ENCODE measurements around the gene MPG.
A peak's percentile ranks its signal among the peaks of the same experiment; 100 is the strongest.

MPG gene

GRCh38 chr16:66309-67182 lies 11.5 kb upstream of the MPG start:
- Histone ChIP-seq H3K4me2 (peak overlapping the region; percentile 7; the same call in 1 of the 2 replicates), H3K36me3 (no peaks in the 10 kb centered on the region), H3K9ac (no peak overlapping the region)

GRCh38 chr16:67183-67791 lies 10.7 kb upstream of the MPG start:
- TF ChIP-seq Cebpa-rat (IDR thresholded peaks at IDR 0.05), result no peak
- Histone ChIP-seq H3K27me3 (peaks cover 29% of the 10 kb centered on the region), H4K20me1 (peaks cover 10% of the 10 kb centered on the region; the same call in 1 of the 2 replicates), H3K27ac (no peak overlapping the region), H3K9me3 (no peaks in the 10 kb centered on the region), H3K36me3 (no peaks in the 10 kb centered on the region), H3K4me3 (no peak overlapping the region), H3K4me1 (peaks cover 41% of the 10 kb centered on the region), H3K9ac (no peak overlapping the region), H3K4me2 (no peak overlapping the region)

More at GRCh38 chr16:66309-67182, 11.5 kb upstream of the MPG start:
- Histone ChIP-seq H3K27ac (no peak overlapping the region), H3K9me3 (no peaks in the 10 kb centered on the region), H4K20me1 (peaks cover 5% of the 10 kb centered on the region; the same call in 1 of the 2 replicates), H3K4me1 (peaks cover 35% of the 10 kb centered on the region), H3K4me3 (no peak overlapping the region), H3K27me3 (peaks cover 22% of the 10 kb centered on the region)
- no peak for TF ChIP-seq Cebpa-rat (IDR thresholded peaks at IDR 0.05)

- TF ChIP-seq Cebpa-rat (IDR thresholded peaks at IDR 0.05), result no peak
Observed at GRCh38 chr16:67884-68789, 9.9 kb upstream of the MPG start.

GRCh38 chr16:69181-69580 lies 8.8 kb upstream of the MPG start:
- Histone ChIP-seq H3K36me3 (no peaks in the 10 kb centered on the region), H3K4me1 (peaks cover 42% of the 10 kb centered on the region), H3K9me3 (no peaks in the 10 kb centered on the region), H3K9ac (no peak overlapping the region), H3K27me3 (peaks cover 48% of the 10 kb centered on the region), H3K4me2 (no peak overlapping the region), H3K27ac (no peak overlapping the region), H3K4me3 (no peak overlapping the region), H4K20me1 (peaks cover 10% of the 10 kb centered on the region; the same call in 1 of the 2 replicates)
- TF ChIP-seq Cebpa-rat (IDR thresholded peaks at IDR 0.05), result no peak

More at GRCh38 chr16:67884-68789, 9.9 kb upstream of the MPG start:
- Histone ChIP-seq H3K4me3 (no peak overlapping the region), H4K20me1 (peaks cover 10% of the 10 kb centered on the region; the same call in 1 of the 2 replicates), H3K9ac (no peak overlapping the region), H3K4me1 (peaks cover 47% of the 10 kb centered on the region), H3K27ac (no peak overlapping the region), H3K4me2 (no peak overlapping the region), H3K9me3 (no peaks in the 10 kb centered on the region), H3K27me3 (peaks cover 38% of the 10 kb centered on the region), H3K36me3 (no peaks in the 10 kb centered on the region)

- Histone ChIP-seq H3K27ac (no peak overlapping the region), H3K27me3 (peaks cover 50% of the 10 kb centered on the region), H3K9ac (no peak overlapping the region), H3K9me3 (no peaks in the 10 kb centered on the region), H3K4me3 (no peak overlapping the region), H4K20me1 (peaks cover 10% of the 10 kb centered on the region; the same call in 1 of the 2 replicates), H3K4me1 (peaks cover 49% of the 10 kb centered on the region), H3K36me3 (no peaks in the 10 kb centered on the region), H3K4me2 (no peak overlapping the region)
- TF ChIP-seq Cebpa-rat (IDR thresholded peaks at IDR 0.05), result no peak
Observed at GRCh38 chr16:71210-71539, 6.8 kb upstream of the MPG start.

- TF ChIP-seq Cebpa-rat (IDR thresholded peaks at IDR 0.05), result no peak
- Histone ChIP-seq H3K9me3 (no peaks in the 10 kb centered on the region), H3K36me3 (no peaks in the 10 kb centered on the region), H3K9ac (no peak overlapping the region), H4K20me1 (peaks cover 10% of the 10 kb centered on the region; the same call in 1 of the 2 replicates), H3K4me3 (peak overlapping the region; percentile 63), H3K27me3 (peaks cover 50% of the 10 kb centered on the region), H3K4me1 (peaks cover 55% of the 10 kb centered on the region), H3K4me2 (peak overlapping the region; percentile 94), H3K27ac (no peak overlapping the region)
Observed at GRCh38 chr16:71540-72401, 6.3 kb upstream of the MPG start.

GRCh38 chr16:72561-73548 lies 5.2 kb upstream of the MPG start, which contains the start of gene RHBDF1:
TSS of gene RHBDF1 (minus strand) at chr16:72631. CDS start at chr16:65015, 7,616 bp downstream.
- H3K4me3 ChIP-seq, result peak within 1 kb of the TSS; percentile 63
- H3K36me3 ChIP-seq, result no peaks in the 10 kb centered on the region
- no peaks in the 10 kb centered on the region for H3K9me3 ChIP-seq
- H3K4me1 ChIP-seq, result peaks cover 61% of the 10 kb centered on the region
- peak within 1 kb of the TSS; percentile 94 for H3K4me2 ChIP-seq
- no peak for TF ChIP-seq Cebpa-rat (IDR thresholded peaks at IDR 0.05)
- peaks cover 10% of the 10 kb centered on the region; the same call in 1 of the 2 replicates for H4K20me1 ChIP-seq
- peak within 1 kb of the TSS; percentile 50; the same call in 1 of the 2 replicates for H3K9ac ChIP-seq
- peaks cover 50% of the 10 kb centered on the region for H3K27me3 ChIP-seq
- H3K27ac ChIP-seq, result 0 out of 2 replicates have a peak within 1 kb of the TSS, but pooled peaks have one; percentile 9

All from BLaER1 (cell line).